ENCODE measurements around the gene CD99L2.

The CD99L2 gene

GRCh38 chrX:150777328-150777992 lies 121.0 kb downstream of the CD99L2 start:
- DNase-seq = no peak

DNA sequence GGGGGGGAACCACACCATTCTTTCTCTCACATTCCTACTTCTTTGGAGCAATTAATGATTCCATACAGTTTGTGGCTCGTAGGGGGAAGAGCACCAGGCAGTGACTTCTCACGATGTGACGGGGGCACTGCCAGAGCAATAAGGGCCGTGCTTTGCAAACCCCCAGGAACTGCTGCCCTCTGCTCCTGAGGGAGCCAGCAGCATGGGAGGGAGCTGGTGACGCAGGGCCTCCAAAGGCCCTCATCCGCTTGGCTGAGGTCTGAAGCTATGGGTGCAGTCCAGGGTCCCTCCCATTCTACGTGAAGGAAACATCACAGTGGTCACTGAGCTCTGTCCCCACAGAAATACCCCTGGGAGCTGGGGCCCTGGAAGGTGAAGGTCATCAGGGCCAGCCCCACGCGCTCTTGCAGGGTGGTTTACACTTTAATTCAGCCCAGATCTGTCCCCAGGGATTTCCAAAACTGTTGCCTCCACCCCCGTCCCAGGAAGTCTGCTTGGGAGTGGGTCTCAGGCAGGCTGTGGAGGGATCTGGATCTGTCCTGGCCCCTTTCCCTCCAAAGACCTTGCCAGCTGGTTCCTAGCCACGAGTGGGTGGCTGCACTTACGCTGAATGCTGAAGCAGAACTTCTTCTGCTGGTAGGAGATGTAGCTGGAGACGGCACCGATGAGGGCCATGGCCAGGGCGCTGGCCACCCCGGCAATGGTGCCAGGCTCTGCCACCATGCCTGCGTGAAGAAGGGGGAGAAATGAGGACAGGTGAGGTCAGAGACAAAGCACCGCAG lies 122.7 kb downstream of the CD99L2 start:
- DNase-seq = no peak

- DNase-seq = no peak
These were observed 123.5 kb downstream of the CD99L2 start for GRCh38 chrX:150774798-150775568.

DNA sequence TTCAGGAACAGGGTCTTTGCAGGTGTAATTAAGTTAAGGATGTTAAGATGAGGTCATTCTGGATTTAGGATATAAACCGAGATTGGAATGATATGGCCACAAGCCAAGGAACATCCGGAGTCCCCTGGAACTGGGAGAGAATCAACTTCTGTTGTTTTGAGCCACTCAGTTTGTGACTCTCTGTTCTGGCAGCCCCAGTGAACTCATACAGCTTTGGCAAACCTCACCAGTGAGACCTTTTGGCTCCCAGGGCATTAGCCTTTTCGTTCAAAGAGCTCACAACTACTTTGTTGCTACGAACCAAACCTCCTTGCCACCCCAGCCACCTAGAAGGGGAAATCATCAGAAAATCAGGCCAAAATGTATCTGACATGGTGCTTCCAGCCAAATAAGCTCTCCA lies 124.8 kb downstream of the CD99L2 start:
- DNase-seq = no peak

GRCh38 chrX:150773117-150773516 lies 125.4 kb downstream of the CD99L2 start:
- no peak for DNase-seq

GRCh38 chrX:150772150-150772970 lies 126.1 kb downstream of the CD99L2 start:
- DNase-seq = peak; percentile 66

DNA sequence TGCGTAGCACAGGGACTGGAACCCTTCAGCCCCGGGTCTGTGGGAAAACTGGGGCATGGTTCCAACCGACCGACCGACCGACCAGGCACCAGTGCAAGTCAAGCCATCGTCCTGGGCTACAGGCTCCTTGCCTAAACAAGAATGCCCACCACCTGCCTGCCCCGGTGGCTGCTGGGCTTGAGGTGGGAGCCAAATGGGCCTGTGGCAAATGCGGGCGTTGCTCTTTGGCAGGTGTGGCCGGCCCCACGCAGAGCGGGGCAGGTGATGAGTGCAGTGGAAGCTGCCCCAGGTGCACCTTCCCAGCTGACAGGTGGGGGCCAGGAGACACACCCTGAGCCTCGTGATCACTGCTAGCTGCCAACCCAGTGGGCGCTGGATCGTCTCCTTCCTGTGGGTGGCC lies 127.4 kb downstream of the CD99L2 start:
- no peak for DNase-seq

GRCh38 chrX:150770623-150771022 lies 127.8 kb downstream of the CD99L2 start:
- no peak for DNase-seq

DNA sequence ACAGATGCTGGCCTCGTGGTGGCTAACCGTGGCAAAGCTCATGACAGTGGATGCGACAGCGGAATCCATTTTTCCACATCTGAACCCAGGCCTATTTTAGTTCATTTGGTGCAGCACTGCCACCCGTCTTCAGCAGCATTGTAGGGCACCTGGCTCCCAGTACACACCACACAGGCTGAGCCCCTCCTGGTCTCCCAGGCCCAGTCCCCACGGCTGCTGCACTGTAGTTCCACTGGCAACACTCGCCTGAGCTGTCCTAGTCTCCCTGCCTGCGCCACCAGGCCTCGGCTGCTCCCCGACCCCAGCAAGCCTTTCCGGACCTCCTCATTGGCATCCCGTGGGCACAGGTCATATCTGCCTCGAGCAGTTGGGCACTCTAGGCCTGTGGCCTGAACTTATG lies 129.1 kb downstream of the CD99L2 start:
- no peak for DNase-seq

GRCh38 chrX:150768580-150769190 lies 129.8 kb downstream of the CD99L2 start:
- no peak for DNase-seq

- DNase-seq = no peak
These were observed 130.4 kb downstream of the CD99L2 start for GRCh38 chrX:150768132-150768485.

DNA sequence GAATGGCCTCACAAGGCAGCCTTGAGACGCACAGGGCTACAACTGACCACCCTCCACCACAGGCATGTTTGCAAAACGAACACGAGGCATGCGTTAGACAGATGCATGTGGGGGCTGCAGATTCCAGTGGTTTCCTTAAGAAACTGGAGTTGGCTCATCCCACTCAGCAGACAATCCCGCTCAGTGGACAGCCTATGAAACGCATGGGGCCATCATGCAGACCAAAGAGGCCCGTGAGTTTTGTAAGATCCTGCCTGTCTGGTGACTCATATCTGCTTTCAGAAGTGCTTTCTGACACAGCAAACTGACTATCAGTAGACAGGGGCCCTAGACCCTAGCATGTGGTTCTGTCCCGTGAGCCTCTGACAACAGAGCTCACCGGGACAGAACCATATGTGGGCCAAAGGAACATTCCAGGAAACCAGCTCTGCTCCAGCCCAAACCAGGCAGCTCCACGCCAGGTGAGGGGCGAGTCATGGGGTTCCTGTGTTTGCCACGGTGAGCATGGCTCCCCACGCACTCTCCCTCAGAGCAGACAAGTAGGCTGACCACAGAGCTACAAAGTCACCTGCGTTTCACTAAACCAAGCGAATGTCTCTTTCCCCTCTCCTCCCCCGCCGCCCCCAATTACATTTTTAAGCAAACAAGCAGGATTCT lies 130.9 kb downstream of the CD99L2 start:
- DNase-seq = no peak

- DNase-seq = no peak
These were observed 131.4 kb downstream of the CD99L2 start for GRCh38 chrX:150767045-150767395.

GRCh38 chrX:150766351-150767044 lies 132.0 kb downstream of the CD99L2 start:
- no peak for DNase-seq

- DNase-seq = no peak
These were observed 132.6 kb downstream of the CD99L2 start for GRCh38 chrX:150765782-150766350.

GRCh38 chrX:150765237-150765636 lies 133.2 kb downstream of the CD99L2 start:
- no peak for DNase-seq

- DNase-seq = no peak
These were observed 134.7 kb downstream of the CD99L2 start for GRCh38 chrX:150763810-150764209.

GRCh38 chrX:150763303-150763797 lies 135.1 kb downstream of the CD99L2 start:
- DNase-seq = no peak

DNA sequence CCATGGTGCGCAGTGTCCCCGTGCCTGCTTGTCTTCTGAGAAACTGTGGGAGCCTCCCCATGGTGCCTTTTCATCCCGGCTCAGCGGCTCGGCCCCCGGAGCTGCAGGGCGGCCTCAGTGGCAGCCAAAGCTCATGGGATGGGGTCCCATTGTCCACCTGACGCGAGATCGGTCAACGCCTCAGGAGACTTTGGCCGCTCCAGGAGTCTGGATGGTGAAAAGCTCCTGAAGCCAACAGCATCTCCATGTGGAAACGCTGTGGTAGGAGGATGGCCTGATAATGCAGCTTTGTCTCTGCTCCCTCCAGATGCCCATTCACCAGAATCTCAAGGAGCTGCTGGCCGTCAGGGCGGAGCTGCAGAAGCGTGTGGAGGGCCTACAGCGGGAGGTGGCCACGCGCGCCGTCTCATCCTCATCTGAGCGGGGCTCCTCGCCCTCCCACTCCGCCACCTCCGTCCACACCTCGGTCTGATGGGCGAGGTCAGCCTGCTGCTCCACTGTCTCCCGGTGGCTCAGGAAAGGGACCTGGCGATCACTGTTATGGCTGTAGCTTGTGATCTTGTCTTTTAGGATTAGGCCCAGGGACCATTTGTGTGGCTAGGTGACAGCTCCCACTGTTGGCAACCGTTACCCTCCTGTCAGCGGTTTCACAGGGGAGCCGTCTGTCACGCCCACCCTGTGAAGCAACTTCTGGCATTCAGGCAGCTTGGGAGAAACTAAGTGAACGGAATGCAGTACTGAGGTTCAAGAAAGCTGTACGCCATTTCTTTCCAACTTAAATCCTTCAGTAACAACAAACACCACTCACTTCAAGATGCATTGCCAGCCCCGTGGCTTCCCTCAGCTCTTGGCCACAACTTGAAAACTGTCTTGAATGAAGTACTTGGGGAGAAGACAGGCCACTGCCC lies 136.0 kb downstream of the CD99L2 start:
- no peak for DNase-seq

DNA sequence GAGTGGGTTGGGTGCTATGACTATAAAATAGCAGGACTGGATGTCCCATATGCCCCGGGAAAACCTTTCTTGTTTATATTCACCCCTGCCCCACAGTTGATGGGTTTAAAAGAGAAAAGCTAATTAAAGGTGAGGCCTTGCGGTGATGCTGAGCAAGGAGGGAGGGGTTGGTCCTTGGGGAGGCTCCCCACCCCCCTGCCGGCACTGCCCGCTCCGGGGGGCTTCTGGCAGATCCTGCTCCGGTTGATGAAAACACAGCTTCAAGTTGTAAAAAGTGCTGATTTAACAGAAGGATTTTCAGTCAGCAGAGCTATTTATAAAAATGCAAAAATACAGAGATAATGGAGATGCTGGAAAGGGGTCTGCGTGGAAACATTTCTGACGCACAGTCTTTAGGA lies 136.7 kb downstream of the CD99L2 start:
- no peak for DNase-seq
